Inflammatory macrophage treated with lipopolysaccharide for 1 hour (primary cell): ENCODE measurements around the gene ENPP3.

Experiments used
- DNase-seq, 2 donors: peaks; one replicate each; pipeline ENCODE4 v3.0.0-alpha.2; 2020 to 2022

ENPP3 gene

DNA sequence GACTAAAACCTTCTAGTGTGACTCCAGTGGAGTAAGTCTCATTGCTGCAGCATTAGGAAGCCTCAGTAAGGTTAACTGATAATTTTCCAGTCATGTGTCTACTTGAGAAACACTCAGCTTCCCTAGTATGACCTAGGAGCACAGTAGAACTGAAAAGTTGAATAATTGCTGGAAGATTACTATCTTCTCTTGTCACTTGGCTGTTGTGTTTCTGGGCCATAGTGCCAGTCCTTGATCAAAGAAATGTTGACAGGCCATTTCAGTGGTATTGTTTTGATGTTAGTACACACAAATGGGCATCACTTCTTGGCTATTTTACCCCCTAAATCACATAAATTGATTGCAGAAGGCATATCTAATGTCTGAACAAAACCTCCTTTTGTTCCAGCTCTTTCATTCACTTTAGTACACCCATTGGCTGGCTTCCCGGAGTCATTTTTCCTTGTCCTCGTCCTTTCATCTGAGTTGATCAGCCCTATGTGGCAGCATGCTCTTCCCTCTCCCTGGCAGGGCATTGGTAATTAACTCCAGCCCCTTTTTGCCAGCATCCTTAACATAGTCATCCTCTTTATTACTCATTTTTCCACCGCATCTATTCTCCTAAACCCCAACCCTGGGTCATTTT is 6.0 kb downstream of the ENPP3 start:
- DNase-seq = no peak

DNA sequence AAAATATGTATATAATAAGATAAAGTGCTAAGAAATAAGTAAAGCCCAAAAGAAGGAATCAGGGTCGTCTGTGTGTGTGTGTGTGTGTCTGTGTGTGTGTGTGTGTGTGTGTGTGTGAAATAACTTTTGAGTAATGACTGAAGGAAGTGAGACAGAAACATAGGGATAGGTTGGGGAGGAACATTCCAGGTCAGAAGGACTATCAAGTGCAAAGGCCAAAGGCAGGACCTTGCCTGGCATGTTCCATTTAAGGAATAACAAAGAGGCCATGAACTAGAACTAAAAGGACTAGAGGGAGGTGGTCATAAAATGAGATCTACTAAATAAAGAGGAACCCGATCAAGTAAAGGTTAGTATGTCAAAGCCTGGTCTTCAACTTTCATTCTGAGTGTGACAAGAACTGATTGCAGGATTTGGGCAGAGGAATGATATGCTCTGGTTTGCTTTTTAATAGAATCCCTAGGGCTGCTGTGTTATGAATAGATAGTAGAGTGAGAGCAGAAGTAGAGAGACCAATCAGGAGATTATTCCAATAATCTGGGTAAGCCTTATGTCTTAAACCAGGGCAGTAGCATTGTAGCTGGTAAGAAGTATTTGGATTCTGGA is 6.9 kb downstream of the ENPP3 start:
- no peak for DNase-seq

DNA sequence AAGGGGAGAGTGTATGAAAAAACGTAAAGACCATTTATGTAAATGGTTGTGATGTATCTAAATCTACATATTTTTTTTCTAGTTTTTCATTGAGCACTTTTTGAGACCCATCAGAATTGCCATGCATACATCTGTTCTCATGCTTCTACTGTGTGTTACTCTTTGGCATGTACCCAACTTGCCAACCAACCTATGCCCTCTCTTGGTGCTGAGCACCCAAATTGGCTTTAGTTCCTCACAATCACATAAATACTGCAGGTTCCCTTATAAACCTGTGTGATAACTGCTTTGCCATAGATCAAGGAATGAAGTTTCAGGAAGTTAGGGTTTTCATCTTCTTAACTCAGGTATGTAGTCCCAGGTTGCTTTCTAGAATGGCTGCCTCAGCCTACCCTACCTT is 7.8 kb downstream of the ENPP3 start:
- DNase-seq = no peak

DNA sequence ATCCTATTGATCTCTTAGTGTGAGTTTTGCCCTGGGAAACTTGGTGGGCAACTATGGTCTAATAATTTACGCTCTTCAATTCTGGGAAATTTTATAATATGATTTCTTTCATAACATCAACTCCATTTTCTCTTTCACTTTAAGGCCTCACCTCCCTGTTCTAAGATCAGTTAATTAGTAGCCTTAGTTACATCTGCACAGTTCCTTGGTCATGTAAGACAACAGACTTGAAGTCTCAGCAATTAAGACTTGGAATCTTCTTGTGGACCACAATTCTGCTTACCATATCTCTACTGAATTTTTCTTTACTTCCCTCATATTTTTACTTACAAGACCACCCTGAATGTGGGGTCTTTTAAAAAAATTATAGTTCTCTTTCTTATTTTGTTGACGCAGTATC is 8.7 kb downstream of the ENPP3 start:
- no peak for DNase-seq

DNA sequence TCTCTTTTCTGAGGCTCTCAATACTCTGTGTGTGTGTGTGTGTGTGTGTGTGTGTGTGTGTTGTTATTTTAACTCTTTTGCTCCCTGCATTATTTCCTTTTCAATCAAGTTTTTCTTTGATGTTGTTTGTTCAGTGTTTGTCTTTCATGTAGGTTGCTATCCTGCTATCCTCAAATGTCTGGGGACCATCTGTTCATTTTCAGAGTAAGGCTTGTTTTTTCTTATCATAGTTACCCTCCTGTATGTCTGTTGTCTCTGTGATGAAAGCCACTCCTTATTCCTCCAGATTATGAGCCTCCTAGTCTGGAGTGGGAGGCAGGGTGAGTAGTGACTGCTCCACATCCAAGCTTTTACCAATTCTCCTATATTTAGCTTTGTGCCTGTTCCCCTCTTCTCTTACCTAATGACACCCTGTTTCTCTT is 9.2 kb downstream of the ENPP3 start:
- no peak for DNase-seq

DNA sequence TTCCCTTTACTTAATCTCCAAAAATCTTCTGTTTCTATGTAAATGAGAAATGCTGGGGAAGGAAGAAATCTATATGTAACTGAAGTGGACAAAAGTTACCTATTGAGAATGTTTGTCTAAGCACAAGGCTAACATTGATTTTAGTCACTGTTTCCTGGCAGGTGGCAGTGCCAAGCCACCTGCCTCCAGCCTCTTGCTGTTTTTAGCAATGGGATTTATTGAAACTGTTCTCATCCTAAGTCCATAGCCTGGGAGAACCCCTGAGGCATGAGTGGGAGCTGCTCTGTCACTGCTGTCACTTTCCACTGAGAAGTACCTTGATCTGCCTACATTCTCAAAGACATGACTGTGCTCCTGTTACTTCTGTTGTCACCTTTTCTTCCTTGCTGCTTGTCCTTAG is 14.7 kb downstream of the ENPP3 start:
- no peak for DNase-seq

DNA sequence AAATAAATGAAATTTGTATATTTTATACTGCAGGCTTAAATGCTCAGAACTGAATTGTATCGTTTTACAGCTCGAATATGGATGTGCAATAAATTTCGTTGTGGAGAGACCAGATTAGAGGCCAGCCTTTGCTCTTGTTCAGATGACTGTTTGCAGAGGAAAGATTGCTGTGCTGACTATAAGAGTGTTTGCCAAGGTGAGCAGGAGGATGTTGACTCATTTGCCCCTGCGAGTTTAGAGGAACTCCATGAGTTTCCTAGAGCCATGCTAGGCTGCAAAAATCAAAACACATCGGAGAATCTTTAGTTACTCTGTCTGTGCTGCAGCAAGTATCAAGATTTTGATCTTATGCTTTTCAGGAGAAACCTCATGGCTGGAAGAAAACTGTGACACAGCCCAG is 15.4 kb downstream of the ENPP3 start:
- DNase-seq = no peak

DNA sequence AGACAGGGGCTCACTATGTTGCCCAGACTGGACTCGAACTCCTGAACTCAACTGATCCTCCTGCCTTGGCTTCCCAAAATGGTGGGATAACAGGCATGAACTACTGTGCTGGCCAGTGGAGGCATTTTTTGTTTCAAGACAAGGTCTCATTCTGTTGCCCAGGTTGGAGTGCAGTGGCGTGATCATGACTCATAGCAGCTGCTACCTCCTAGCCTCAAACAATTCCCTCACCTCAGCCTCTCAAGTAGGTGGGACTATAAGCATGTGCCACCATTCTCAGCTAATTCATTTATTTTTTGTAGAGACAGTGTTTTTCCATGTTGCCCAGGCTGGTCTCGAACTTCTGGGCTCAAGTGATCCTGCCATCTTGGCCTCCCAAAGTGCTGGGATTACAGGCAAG is 17.2 kb downstream of the ENPP3 start:
- no peak for DNase-seq

DNA sequence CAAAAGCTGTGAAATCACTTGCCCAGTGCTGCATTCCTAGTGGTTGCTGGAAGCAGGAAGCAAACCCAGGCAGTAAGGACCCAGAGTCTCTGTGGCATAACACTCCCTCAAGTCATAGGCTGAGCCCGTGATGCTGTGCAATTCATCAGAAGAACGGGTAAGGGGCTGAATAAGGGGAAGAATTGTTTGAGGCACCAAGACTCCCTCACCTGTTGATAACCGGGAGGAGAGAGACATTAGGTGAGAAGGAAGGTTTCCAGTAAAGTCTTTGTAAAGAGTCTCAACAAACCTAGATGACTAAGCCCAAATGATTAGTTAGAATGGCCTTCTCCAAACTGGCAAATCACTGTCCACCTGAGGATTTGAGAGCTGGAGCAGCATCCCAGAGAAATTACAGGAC is 18.3 kb downstream of the ENPP3 start:
- no peak for DNase-seq

DNA sequence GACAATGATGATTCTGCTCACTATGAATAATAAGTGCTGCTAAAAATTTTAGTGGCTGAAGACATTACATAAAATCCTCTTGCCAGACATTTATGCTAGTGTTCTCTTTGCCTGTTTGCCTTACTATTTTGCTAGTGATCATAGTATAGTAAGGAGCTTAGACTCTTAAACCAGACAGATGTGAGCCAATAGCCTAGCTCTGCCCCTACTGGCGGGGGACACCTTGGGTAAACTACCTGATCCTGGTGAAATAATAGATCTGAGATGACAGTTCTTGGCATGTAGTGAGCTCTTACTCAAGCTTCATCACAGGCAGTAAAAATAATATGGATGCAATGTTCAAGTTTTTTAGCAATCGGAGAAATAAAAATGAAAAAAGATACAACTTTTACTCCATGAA is 18.8 kb downstream of the ENPP3 start:
- DNase-seq = no peak

DNA sequence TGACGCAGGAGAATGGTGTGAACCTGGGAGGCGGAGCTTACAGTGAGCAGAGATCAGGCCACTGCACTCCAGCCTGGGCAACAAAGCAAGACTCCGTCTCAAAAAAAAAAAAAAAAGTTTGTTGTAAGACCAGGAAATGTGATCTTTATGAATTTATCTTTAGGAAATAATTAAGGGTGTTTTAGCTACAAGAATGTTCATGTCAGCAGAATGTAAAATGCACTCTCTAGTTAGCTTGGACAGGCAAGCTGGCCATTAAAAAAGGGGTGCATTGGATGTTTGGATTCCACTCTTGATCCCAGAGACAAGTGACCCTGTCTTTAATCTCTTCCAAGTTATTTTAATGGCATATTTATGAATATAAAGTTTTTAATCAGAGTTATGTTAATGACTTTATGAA is 19.6 kb downstream of the ENPP3 start:
- DNase-seq = no peak

DNA sequence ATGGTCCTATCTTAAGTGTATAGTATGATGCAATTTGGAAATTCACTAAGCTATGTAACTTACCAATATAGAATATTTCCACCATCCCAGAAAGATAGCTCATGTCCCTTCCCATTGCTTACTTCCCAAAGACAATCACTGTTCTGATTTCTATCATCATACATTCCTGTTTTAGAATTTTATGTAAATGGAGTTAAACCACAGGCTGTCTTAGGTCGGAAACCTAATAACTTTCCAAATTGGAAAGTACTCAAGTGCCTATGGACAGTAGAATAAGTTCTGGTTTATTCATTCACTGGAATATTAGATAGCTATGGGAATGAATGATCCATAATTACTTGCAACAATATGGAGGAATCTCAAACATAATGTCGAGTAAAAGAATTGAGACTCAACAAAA is 20.1 kb downstream of the ENPP3 start:
- peak in 1 of 2 donors; percentile 1 for DNase-seq

DNA sequence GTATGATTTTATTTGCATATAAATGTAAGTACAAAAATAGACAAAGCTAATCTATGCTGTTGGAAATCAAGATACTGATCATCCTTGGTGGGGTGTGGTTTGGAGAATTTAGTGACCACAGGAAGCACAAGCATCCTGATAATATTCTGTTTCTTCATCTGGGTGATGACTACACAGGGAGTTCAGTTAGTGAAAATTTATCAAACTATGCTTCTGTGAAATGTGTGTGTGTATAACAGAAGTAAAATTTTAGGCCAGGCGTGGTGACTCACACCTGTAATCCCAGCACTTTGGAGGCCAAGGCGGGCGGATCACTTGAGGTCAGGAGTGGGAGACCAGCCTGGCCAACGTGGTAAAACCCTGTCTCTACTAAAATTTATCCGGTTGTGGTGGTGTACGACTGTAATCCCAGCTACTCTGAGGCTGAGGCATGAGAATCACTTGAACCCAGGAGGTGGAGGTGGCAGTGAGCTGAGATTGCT is 20.6 kb downstream of the ENPP3 start:
- DNase-seq = no peak

DNA sequence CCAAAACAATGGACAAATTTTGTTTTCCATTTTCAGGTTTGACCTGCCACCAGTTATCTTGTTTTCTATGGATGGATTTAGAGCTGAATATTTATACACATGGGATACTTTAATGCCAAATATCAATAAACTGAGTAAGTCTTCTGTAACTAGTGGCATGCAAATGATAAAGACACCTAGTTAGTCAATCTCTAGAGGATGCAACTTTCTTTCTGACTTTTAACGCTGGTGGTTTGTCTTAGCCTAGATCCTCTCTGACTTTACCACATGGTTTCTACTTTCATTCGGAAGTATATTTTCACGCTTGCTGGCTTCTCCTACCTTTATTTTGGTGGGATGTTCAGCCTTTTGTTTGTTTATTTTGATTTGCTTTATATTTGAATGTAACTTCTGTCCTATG is 21.2 kb downstream of the ENPP3 start:
- no peak for DNase-seq

DNA sequence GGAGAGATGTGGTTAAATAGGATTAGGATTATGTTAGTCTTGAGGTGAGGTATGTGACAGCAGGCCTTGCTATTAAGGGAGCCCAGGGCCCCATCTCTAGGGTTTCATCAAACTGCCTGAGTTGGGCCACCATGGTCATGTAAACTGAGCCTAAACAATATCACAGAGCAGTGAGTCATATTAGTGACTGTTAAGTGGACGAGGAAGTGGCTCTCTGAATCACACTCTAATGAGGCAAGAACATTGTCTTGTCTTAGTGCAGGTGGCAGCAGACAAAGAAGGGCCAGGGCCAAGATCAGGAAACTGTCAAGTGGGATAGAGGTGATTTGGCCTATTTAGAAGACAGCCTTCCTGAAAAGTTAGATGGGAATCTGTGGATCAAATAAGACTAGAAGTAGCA is 23.1 kb downstream of the ENPP3 start:
- peak in 1 of 2 donors; percentile 29 for DNase-seq

DNA sequence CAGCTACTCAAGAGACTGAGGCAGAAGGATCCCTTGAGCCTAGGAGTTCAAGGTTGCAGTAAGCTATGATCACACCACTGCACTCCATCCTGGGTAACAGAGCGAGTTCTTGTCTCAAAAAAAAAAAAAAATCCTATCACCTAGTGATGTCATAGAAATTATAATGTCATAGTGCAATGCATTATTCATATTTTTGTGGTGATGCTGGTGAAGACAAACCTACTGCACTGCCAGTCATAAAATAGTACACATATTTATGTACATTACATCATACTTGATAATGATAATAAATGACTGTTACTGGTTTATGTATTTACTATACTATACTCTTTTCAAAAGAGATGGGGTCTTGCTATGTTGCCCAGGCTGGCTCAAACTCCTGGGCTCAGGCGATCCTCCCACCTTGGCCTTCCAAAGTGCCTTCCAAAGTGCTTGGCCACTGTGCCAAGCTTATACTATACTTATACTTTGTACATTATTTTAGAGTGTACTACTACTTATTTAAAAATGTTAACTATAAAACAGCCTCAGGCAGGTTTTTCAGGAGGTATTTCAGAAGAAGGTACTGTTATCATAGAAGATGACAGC is 26.6 kb downstream of the ENPP3 start:
- no peak for DNase-seq

DNA sequence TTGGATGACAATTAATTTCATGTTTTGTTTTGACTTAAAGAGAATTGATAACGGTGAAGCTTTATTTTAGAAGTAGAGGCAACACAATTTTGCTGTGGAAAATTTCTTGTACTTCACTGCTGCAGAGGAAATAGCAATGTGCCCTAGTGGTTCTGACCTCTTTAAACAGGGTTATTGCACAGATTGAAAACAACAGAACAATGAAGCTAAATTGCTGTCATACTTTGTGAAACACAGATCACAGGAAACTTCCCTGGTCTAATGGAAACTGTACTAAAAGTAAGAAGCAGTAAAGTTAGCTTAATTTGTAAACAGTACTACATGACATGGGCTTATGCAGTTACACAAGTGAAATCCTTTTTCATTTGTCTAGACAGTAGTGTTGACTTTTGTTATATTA is 32.8 kb downstream of the ENPP3 start:
- DNase-seq = no peak

DNA sequence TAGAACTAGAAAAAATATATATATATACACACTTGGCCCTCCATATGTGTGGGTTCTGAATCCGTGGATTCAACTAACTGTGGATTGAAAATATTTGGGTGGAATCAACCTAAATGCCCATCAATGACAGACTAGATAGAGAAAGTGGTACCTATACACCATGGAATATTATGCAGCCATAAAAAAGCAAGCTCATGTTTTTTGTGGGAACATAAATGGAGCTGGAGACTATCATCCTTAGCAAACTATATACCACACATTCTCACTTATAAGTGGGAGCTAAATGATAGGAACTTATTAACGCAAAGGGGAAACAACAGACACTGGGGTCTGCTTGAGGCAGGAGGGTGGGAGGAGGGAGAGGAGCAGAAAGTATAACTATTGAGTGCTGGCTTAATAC is 36.1 kb downstream of the ENPP3 start:
- DNase-seq = no peak

DNA sequence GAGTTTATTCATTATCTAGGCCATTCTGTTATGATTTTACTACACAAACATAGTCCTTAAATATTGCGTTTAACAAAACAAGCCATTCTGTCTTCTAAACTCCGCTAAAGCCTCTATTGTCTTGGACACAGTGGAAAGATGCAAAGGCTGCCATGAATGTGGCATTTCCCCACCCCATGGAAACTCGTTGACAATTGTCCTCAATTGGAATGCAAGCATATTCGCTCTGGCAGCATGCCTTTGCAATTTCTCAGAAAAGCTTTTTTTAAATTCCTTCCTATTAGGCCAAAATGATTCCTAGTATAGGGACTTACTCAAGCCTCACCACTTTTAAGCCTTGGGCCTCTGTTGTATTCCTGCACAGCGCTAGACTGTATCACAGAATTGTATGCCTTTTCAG is 41.3 kb downstream of the ENPP3 start:
- no peak for DNase-seq

DNA sequence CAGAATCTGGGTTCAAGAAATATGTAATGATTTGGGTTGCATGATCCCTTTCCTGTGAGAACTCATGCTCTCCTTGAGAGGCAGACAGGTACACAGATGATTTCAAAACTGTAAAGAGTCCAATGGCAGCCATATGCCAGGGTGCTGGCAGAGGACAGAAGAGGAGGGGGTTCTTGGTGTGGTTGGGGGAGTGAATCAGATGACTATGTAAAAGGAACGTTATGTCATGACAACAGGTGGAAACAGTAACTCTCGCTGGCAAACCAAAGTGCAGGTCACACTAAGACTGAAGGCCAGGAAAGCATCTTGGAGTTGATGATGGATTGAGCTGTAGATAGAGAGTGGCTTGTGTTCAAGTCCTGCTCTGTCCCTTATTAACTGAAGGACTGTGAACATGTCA is 43.8 kb downstream of the ENPP3 start:
- DNase-seq = no peak

DNA sequence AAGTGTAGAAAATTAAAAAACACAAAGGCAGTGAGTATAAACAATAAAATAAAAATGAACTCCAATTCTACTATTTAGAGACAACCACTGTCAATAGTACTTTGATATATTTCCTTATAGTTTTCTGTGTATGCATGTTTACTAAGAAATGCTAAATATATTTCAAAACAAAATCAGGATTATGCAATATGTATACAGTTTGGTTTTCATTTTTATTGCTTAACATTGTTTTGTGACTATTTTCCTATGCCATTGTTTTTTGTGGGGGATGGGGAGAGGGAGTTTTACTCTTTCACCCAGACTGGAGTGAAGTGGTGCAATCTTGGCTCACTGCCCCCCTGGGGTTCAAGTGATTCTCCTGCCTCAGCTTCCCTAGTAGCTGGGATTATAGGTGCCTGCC is 44.5 kb downstream of the ENPP3 start:
- no peak for DNase-seq

DNA sequence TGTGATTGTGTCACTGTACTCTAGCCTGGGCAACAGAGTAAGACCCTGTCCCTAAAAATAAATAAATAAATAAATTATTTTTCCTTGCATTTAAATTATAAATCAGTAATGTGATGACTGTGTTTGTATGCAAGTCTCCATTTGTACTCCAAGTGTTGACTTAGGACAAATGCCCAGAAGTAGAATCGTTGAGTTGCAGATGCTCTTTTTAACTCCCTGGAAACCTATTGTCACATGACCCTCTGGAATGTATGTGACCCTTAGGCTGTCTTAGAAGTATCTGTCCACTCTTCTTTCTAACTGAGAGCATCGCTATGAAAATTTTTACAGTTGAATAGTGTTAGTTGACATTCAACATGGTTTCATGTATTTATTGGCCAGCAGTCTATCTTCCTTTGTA is 45.3 kb downstream of the ENPP3 start:
- no peak for DNase-seq

DNA sequence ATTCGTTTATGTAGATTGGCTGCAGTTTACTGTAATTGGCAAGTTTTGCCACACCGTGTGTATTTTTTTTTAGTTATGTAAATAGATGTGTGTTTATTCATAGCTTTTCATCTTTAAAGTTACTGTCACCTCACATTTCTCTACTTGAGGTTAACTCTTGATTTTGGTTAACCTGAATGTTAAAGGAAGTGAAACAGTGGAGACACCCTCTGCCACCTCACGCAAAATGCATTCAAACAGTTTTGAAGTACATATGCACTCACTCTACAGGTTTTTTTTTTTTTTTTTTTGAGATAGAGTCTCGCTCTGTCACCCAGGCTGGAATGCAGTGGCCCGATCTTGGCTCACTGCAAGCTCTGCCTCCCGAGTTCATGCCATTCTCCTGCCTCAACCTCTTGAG is 46.4 kb downstream of the ENPP3 start:
- DNase-seq = no peak

DNA sequence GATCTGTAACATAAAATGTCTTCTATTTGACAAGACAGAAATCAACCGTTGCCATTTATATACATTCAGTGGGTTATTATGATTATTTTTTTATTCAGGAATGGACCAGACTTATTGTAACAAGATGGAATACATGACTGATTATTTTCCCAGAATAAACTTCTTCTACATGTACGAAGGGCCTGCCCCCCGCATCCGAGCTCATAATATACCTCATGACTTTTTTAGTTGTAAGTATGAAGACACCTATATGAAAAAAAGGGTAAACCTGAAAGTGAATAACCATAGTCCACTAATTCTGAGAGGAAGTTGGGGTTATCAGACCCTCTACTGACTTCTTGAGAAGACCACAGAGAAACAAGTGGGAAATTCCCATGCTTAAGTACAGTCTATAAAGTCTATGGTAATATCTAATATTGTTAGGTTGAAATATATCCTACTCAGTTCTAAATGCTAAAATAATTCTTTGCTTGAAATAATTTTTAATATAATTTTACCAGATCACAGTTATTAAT is 48.2 kb downstream of the ENPP3 start:
- DNase-seq = no peak

DNA sequence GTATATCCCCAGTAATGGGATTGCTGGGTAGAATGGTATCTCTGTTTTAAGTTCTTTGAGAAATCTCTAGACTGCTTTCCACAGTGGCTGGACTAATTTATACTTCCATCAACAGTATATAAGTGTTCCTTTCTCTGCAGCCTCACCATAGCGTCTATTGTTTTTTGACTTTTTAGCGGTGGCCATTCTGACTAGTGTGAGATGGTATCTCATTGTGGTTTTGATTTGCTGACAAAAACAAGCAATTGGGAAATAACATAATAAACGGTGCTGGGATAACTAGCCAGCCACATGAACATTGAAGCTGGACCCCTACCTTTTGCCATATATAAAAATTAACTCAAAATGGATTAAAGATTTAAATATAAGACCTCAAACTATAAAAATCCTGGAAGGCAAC is 49.9 kb downstream of the ENPP3 start:
- DNase-seq = no peak
